HG03469 (cell line): ENCODE measurements around the gene SMOC2.
"Not testable (repeated sequence)": the region's sequence is repeated elsewhere in the genome, so short reads cannot be mapped to it uniquely, and the experiment has no call there.

Source experiments
- ATAC-seq: cut with Tn5 transposase; IDR thresholded peaks from one replicate; pipeline ENCODE4 v1.9.1; 2021; ENCODE audit warnings: mild to moderate bottlenecking, moderate library complexity, moderate number of reproducible peaks; ENCODE audit not compliant: unreplicated experiment

Gene SMOC2

DNA sequence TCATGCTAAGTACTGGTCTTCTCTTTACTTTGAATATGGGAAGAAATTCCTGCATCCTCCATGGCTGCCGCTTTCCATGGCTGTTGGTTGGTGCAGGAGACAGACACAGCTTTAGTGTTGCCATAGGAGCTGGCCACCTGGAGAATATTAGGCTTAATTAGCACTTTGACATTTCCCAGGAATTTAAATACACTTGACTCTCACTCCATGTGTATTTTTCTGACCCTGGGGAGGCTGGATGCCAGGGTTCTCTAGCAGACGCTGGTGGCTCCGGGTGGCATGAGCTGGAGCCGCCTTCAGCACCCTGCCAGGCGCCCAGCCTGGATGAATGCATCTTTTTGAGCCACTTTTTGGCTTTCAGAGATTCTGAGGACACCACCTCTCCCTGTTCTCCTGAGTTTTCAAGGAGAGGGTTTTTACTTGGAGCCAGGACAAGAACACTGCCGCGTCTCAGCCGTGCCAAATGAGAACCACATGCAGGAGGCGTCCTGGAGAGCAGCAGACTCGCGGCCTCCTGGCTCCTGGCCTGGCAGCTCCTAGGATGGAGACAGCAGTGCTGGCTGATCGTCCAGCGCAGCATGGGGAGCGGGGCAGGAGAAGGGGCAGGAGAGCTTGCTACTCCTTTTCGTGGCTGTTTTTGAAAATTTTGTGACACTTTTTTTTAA is 258.8 kb downstream of the SMOC2 start:
- ATAC-seq, result no peak

DNA sequence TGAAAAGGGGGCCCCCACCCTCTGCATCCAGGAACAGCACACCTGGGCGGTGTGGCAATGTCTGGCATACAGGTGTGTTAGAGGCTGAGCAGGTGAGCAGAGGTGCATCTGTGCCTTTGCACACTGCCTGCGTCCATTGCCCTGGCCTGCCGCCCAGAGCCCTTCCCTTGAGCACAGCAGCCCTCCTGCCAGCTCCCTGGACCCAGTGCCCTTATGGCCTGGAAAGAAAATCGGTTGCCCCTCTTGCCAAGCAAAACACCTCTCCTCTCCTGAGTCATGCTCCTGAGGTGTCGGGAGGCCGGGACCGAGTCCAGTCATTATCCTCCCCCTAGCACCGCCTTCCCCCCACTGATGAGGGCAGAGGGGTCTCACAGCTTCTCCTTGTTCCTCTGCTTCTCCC is 259.9 kb downstream of the SMOC2 start:
- ATAC-seq, result no peak

DNA sequence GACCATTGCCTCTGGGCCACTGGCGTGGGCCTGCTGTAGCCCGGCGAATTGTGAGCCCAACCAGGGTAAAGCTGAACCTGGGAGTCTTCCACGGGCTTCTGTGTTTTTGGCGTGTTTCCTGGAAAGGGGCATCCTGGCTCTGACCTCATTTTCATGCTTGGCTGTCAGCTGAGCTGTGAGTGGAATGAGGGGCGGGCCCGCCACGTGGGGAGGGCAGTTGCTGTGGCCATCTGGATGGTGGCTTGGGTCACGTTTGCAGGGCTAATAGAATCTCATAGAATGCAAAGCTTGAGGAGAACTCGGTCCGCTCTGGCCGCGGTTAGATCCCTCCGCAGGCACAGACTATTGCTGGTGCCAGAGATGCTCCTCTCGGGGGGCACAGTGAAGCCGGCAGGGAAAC is 263.0 kb downstream of the SMOC2 start:
- ATAC-seq, result no peak

DNA sequence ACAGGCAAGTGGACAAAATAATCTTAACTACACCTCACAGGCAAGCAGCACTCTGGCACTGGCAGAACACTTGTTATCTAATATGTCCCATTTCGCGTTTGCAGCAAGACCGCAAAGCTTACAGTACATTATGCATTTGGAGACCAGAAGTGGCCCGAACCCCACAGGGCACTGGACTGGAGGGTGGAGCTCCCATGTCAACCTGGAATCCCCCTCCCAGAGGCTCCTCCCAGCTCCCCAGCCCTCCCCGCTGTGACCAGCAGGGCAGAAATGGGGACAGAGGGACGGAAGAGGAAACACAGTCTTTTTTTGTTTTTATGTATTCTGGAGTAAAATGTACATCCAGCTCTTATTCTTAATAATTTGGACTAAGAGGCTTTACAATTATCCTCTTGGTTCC is 263.7 kb downstream of the SMOC2 start:
- no peak for ATAC-seq

DNA sequence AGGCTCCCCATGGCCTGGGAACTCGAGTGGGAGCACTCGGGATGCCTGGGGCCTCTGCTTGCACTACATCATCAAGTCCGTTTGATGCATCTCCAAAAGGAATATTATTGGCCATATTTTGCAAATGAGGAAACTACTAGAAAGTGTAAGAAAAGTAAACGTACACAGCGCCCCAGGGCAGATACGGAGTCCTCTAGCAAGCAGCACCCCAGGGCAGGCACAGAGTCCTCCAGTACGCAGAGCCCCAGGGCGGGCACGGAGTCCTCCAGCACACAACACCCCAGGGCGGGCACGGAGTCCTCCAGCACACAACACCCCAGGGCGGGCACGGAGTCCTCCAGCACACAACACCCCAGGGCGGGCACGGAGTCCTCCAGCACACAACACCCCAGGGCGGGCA is 264.3 kb downstream of the SMOC2 start:
- ATAC-seq, result not testable (repeated sequence)

DNA sequence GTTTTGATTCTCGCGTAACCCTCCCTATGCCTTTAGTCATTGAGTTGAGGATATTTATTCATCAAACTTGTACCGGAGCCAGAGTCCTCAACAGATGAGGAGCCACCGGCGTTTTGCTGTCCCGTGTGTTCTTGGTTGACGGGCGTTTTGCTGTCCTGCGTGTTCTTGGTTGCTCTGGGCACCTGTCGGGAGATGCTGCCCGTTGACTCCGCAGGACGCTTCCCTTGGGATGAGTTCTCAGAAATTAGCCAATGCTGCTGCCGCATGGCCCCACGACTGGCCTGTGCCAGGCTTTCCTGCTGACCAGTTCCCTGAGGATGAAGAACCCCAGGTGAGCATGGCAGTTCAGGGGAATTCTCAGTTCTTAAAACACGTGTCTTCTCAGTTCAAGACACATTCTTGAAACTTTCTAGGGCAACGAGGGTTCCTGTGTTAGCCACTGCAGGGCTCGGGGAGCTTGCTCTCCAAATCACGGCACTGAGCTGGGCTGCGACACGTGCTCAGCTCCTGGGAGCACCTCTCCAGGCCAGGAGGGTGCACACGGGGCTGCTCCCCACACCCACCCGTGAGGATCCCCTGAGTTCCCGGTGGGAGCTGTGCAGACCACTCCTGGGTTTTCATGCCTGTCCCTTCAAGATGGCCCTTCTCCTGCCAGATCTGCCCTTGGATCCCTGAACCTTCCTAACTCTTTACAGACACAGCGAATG is 265.6 kb downstream of the SMOC2 start:
- no peak for ATAC-seq

- ATAC-seq, result no peak
These were observed 267.5 kb downstream of the SMOC2 start for GRCh38 chr6:168708526-168708925.

DNA sequence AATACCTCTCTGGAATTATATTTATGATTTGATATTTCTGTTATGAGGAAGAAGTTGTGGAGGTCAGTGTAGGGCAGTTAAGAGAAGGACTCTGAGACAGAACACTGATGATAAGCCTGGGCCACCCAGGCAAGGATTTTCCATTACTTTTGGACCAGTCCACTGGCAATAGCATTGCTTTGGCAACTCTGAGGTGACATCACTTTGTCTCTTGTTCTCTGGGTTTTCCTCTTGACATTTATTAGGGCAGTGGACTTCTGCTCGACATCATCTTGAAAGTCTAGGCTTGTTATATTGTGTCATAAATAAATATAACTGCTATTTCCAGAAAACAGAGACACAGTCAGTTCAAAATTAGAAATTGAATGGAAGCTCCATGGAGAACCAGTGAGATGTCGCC is 268.0 kb downstream of the SMOC2 start:
- ATAC-seq, result no peak

- no peak for ATAC-seq
These were observed 268.4 kb downstream of the SMOC2 start for GRCh38 chr6:168709390-168709789.

DNA sequence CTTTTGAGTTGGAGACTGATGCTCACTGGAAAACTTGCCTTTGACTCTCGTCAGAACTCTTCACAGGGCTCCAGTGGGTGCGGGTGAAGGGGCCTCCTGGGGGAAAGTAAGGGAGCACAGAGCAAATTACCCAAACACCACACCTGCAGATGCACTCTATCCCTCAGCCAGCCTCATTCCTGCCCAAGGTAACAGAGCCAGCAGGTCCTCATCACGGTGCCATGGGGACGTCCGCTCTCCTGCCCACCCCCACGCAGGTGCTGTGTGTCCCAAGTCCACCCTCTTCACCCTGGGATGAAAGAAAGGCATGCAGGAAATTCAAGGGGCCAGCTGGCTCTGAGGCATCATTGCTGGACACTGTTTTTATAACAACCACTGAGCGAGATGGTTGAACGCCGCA is 269.0 kb downstream of the SMOC2 start:
- ATAC-seq, result no peak

- ATAC-seq, result no peak
These were observed 270.2 kb downstream of the SMOC2 start for GRCh38 chr6:168711049-168711640.

DNA sequence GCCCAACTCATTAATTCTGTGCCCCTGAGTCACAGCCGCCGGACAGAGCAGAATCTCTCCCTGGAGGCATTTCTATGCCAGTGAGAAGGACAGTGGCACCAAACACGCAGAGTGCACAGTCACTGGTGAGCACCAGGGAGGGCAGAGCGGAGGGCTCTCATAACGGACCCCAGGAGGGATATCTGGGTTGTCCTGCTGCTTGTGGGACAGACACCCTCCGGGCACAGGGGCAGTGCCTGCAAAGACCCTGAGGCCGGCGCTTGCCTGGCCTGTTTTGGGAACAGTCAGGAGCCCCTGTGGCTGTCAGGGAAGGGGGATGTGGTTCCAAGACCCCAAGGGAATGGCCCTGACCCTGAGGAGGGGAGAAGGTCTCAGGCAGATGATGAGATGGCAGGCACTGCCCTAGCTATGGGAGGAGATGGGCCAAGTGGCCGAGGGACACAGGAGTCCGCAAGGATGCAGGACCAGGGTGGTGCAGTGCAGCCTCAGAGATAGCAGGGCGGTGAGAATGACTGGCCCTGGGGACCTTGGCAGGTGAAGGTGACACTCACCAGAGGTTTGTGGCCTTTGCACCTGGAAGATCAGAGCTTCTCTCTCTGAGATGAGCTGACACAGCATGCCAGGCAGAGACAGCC is 270.8 kb downstream of the SMOC2 start:
- no peak for ATAC-seq

DNA sequence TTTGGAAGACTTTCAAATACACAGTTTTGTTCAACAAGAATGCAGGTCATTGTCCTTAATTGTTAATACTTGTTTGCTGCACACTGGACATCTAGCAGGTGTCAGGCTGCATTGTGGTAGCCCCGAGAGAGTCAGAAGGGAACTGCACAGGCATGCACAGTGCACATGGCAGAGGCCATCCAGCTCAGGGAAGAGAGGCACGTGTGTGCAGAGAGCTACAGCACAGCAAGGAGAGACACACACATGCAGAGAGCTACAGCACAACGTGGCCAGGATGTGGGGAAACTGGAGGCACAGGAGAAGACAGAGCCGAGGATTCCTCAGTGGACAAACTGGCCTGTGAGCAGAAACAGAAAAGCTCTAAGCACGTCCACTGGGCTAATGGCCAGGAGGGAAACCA is 272.0 kb downstream of the SMOC2 start:
- ATAC-seq, result no peak

DNA sequence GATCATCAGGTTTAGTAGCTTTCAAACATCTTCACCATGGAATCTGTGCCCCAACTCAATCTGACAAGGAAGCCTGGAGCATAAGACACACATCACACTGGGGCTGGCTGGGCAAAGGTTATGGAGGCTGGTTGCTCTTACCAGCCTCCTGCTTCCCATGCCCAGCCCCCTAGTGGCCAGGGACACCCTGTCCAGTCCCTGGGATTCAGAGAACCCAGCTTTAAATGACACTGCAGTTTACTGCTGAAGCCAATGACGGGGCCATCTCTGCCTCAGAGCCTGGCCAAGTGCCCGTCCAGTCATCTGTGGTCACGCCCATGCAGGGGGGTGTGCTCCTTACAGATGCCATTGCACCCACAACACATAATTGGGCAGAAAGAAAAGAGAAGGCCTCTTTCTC is 272.9 kb downstream of the SMOC2 start:
- no peak for ATAC-seq

DNA sequence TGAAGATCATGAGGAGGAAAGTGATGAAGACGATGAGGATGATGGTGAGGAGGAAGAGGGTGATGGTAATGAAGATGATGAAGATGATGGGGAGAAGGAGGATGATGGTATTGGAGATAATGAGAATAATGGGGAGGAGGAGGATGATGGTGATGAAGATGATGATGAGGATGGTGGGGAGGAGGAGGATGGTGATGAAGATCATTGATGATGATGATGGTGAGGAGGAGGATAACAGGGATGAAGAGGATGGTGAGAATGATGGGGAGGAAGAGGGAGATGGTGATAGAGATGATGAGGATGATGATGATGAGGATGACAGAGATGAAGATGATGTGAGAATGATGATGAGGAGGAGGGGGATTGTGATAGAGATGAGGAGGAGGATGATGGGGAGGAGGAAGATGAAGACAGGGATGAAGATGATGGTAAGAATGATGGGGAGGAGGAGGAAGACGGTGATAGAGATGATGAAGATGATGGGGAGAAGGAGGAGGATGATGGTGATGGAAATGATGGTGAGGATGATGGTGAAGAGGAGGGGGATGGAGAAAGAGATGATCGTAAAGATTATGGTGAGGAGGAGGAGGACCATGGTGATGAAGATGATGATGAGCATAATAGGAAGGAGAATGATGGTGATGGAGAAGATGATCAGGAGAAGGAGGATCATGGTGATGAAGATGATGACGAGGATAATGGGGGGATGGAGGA is 273.7 kb downstream of the SMOC2 start:
- no peak for ATAC-seq

GRCh38 chr6:168715643-168716481 is 274.9 kb downstream of the SMOC2 start:
- no peak for ATAC-seq

DNA sequence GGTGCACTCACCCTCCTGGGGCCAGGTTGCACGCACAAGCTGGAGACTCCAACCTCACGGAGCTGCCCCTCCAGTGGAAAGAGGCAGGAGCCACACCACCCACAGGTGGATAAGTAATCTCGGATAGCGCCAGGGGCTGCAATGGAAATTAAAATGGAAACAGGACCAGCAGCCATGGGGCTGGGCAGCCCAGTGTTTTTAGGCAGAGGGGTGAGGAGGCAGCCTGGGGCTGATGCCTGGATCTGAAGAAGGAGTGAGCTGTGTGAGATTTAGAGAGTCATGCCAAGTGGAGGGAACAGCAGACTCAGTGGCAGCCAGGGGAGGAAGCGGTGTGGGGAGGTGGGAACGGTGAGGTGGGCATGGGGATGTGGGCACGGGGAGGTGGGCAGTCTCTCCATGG is 275.6 kb downstream of the SMOC2 start:
- ATAC-seq, result no peak

DNA sequence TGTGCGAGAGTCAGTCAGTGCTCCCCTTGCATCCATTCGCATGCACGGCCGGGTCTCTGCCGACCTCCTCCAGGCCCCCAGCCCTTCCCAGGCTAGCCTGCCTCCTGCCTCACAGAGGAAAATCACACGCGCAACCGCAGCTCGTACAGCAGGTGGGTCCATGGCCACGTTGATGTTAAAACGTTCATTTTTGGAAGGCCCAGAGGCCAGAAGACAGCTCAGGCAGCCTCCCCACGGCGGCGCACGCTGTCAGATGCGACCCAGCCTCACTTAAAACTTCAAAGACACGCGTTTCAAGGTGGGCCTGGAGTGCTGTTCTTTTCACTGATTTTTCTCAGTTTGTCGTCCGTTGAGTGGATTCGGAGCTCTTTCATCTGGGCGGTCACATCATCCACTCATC is 276.5 kb downstream of the SMOC2 start:
- no peak for ATAC-seq
